Fibroblast of lung (primary cell): ENCODE measurements around the gene CDC25B. TPM values are rescaled to one million over a fixed set of nuclear protein-coding genes. Genes with fewer than 3 reads are reported as not detected.

ENCODE experiments used
- DNase-seq, 2 donors: peaks; one replicate each; pipeline versions ENCODE4 v3.0.0 to v3.0.0-alpha.2; 2010; ENCODE audit warnings: low read depth in 2 of 2
- H2AFZ ChIP-seq: 2 replicates; pipeline ENCODE4 v1.5.1; 2012; ENCODE audit warnings: low read length, control low read depth, inconsistent platforms
- H3K27ac ChIP-seq: 2 replicates; pipeline ENCODE4 v1.5.1; 2011; ENCODE audit warnings: low read length, control low read depth; ENCODE audit not compliant: insufficient read depth
- H3K27me3 ChIP-seq: 2 replicates; pipeline ENCODE4 v1.5.1; 2011; ENCODE audit warnings: mild to moderate bottlenecking, low read length; ENCODE audit not compliant: control insufficient read depth, insufficient read depth
- H3K36me3 ChIP-seq: 2 replicates; pipeline ENCODE4 v1.5.1; 2011; ENCODE audit warnings: low read length; ENCODE audit not compliant: control insufficient read depth, insufficient read depth
- H3K4me1 ChIP-seq: 2 replicates; pipeline ENCODE4 v1.5.1; 2011; ENCODE audit warnings: low read length; ENCODE audit not compliant: control insufficient read depth, insufficient read depth; ENCODE audit errors: extremely low read depth
- H3K4me2 ChIP-seq: 2 replicates; pipeline ENCODE4 v1.5.1; 2011; ENCODE audit warnings: low read length, control low read depth; ENCODE audit not compliant: insufficient read depth; ENCODE audit errors: extremely low read depth
- H3K4me3 ChIP-seq, 4 experiments: fragments of 200-600 bp in 1 of 4; sonication (generic) in 1 of 4; replicated peaks in 1 of 4; 2 replicates each; pipeline ENCODE4 v1.5.1; 2011 to 2016; ENCODE audit warnings: low read length in 4 of 4, low read depth in 3 of 4, mild to moderate bottlenecking in 3 of 4, control low read depth in 2 of 4, inconsistent platforms in 1 of 4, mixed read lengths in 1 of 4; ENCODE audit not compliant: insufficient read depth in 1 of 4; ENCODE audit errors: control extremely low read depth in 1 of 4
- H3K79me2 ChIP-seq: 2 replicates; pipeline ENCODE4 v1.5.1; 2012; ENCODE audit warnings: mild to moderate bottlenecking, low read length, inconsistent platforms; ENCODE audit not compliant: control insufficient read depth, insufficient read depth
- H3K9ac ChIP-seq: 2 replicates; pipeline ENCODE4 v1.5.1; 2011; ENCODE audit warnings: mild to moderate bottlenecking, low read length, control low read depth; ENCODE audit not compliant: insufficient read depth
- H3K9me3 ChIP-seq: 2 replicates; pipeline ENCODE4 v1.5.1; 2012; ENCODE audit warnings: low read depth, low read length; ENCODE audit not compliant: control insufficient read depth, insufficient read depth
- H4K20me1 ChIP-seq: 2 replicates; pipeline ENCODE4 v1.5.1; 2011; ENCODE audit warnings: low read length; ENCODE audit not compliant: control insufficient read depth, insufficient read depth; ENCODE audit errors: extremely low read depth
- EZH2 ChIP-seq: IDR thresholded peaks from 2 replicates; pipeline ENCODE4 v1.5.1; 2012; ENCODE audit warnings: low read length, control low read depth, mild to moderate bottlenecking; ENCODE audit errors: missing control alignments
- polyA plus RNA-seq, 2 donors: library from polyadenylated mRNA; depleted of rRNA in 1 of 2; stranded (reverse) in 1 of 2; unstranded in 1 of 2; fragments of >200 nt; gene quantifications; 2 replicates each; pipeline ENCODE4 v1.2.1, GENCODE V29; 2011 to 2012; ENCODE audit warnings: missing spikeins in 1 of 2
- total RNA-seq: library from RNA; depleted of rRNA; stranded (reverse); fragments of >200 nt; gene quantifications from 2 replicates; pipeline ENCODE4 v1.2.1, GENCODE V29; 2014
- TF ChIP-seq, protein P1 (sequence below), 2 donors: IDR thresholded peaks in 1 of 2; conservative IDR thresholded peaks in 1 of 2; 1 replicate in 1 of 2; 2 replicates in 1 of 2; pipeline ENCODE4 v1.5.1; 2011 to 2012; ENCODE audit warnings: low read length in 2 of 2, control low read depth in 1 of 2, inconsistent platforms in 1 of 2, low read depth in 1 of 2, mild to moderate bottlenecking in 1 of 2

CDC25B gene
- total and polyA plus RNA-seq, 2 donors (not counting 1 experiment from before 2014, with no cell fraction given), result 38.2 to 62.1 TPM

- peak overlapping the region; percentile 90 for H3K4me2 ChIP-seq
- peaks cover 5% of the 10 kb centered on the region for H3K36me3 ChIP-seq
- TF ChIP-seq, protein P1, sequence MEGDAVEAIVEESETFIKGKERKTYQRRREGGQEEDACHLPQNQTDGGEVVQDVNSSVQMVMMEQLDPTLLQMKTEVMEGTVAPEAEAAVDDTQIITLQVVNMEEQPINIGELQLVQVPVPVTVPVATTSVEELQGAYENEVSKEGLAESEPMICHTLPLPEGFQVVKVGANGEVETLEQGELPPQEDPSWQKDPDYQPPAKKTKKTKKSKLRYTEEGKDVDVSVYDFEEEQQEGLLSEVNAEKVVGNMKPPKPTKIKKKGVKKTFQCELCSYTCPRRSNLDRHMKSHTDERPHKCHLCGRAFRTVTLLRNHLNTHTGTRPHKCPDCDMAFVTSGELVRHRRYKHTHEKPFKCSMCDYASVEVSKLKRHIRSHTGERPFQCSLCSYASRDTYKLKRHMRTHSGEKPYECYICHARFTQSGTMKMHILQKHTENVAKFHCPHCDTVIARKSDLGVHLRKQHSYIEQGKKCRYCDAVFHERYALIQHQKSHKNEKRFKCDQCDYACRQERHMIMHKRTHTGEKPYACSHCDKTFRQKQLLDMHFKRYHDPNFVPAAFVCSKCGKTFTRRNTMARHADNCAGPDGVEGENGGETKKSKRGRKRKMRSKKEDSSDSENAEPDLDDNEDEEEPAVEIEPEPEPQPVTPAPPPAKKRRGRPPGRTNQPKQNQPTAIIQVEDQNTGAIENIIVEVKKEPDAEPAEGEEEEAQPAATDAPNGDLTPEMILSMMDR (conservative IDR thresholded peaks at IDR 0.05 in 1 of 2, IDR thresholded peaks at IDR 0.05 in 1 of 2; ENCODE audit: low read depth in 1 of 2, low read length in 2 of 2), result no peak
- no peak for TF ChIP-seq EZH2
- H3K27ac ChIP-seq, result peak overlapping the region; percentile 36
- H3K27me3 ChIP-seq, result no peaks in the 10 kb centered on the region
- H3K9me3 ChIP-seq, result no peaks in the 10 kb centered on the region
- peaks cover 2% of the 10 kb centered on the region for H4K20me1 ChIP-seq
- DNase-seq, result no peak
- H3K4me3 ChIP-seq, result peak overlapping the region; percentile 49 to 77 (median 68)
- H3K9ac ChIP-seq, result no peak overlapping the region
- peaks cover 21% of the 10 kb centered on the region for H3K4me1 ChIP-seq
- H3K79me2 ChIP-seq, result peaks cover 34% of the 10 kb centered on the region
- H2AFZ ChIP-seq, result no peak overlapping the region
Measured at GRCh38 chr20:3784863-3785239, 11.3 kb upstream of the CDC25B start.

GRCh38 chr20:3785240-3786125 lies 10.6 kb upstream of the CDC25B start:
- Histone ChIP-seq H4K20me1 (peaks cover 2% of the 10 kb centered on the region), H3K27ac (peak overlapping the region; percentile 81), H2AFZ (no peak overlapping the region), H3K4me1 (peaks cover 21% of the 10 kb centered on the region), H3K27me3 (no peaks in the 10 kb centered on the region), H3K9me3 (no peaks in the 10 kb centered on the region), H3K9ac (peak overlapping the region; percentile 75), H3K4me2 (peak overlapping the region; percentile 90), H3K36me3 (peaks cover 5% of the 10 kb centered on the region), H3K79me2 (peaks cover 34% of the 10 kb centered on the region), H3K4me3 (peak overlapping the region; percentile 67 to 77 (median 68))
- DNase-seq, result peak in 1 of 2 donors; percentile 32
- TF ChIP-seq EZH2, result no peak

DNA sequence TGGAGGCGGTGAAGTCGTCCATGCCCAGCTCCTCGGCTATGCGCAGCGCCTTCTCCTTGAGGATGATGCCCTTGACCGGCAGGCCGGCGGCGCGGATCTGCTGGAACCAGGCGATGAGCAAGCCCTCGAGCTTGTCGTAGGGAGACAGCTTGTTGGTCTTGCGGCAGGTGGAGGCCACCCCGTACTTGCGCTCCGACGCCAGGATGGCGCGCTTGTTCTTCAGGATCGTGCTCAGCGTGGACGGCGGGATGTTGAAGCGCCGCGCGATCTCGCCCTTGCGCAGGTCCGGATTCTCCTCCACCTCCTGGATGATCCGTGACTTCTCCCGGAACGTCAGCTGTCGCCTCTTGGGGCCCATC lies 10.0 kb upstream of the CDC25B start:
- Histone ChIP-seq H3K9ac (peak overlapping the region; percentile 75), H3K4me2 (peak overlapping the region; percentile 90), H2AFZ (no peak overlapping the region), H4K20me1 (peaks cover 2% of the 10 kb centered on the region), H3K36me3 (peaks cover 5% of the 10 kb centered on the region), H3K79me2 (peaks cover 34% of the 10 kb centered on the region), H3K4me3 (peak overlapping the region; percentile 67 to 77 (median 68)), H3K27ac (peak overlapping the region; percentile 81), H3K4me1 (peaks cover 17% of the 10 kb centered on the region), H3K27me3 (no peaks in the 10 kb centered on the region), H3K9me3 (no peaks in the 10 kb centered on the region)
- no peak for TF ChIP-seq EZH2
- TF ChIP-seq, protein P1 (conservative IDR thresholded peaks at IDR 0.05 in 1 of 2, IDR thresholded peaks at IDR 0.05 in 1 of 2; ENCODE audit: low read depth in 1 of 2, low read length in 2 of 2), result no peak
- DNase-seq, result peak; percentile 66 to 69
